NOMO-1 treated with DMSO at 0.1 percent for 48 hours (cell line): ENCODE results near the gene ENTPD2.
A peak's percentile ranks its signal among the peaks of the same experiment; 100 is the strongest.

Experiments
- DNase-seq: peaks from one replicate; lab custom pipeline; 2025; ENCODE audit not compliant: unreplicated experiment; lab: John Stamatoyannopoulos, UW

ENTPD2 gene

GRCh38 chr9:137031904-137032640 lies 21.8 kb downstream of the ENTPD2 start, which contains the start of gene FUT7:
FUT7 (minus strand) TSS chr9:137032088; CDS start chr9:137031991, 97 bp downstream.
- peak; percentile 63 for DNase-seq

GRCh38 chr9:137030538-137031527 lies 23.0 kb downstream of the ENTPD2 start:
- DNase-seq: peak; percentile 87

GRCh38 chr9:137030006-137030405 lies 23.9 kb downstream of the ENTPD2 start:
- DNase-seq: no peak

- DNase-seq: peak; percentile 65
Measured at GRCh38 chr9:137029058-137029936, 24.6 kb downstream of the ENTPD2 start.

- DNase-seq: peak; percentile 63
Measured at GRCh38 chr9:137028263-137029057, 25.4 kb downstream of the ENTPD2 start.

GRCh38 chr9:137027369-137028262 lies 26.2 kb downstream of the ENTPD2 start, which contains the start of gene ABCA2:
ABCA2 (minus strand) TSS chr9:137028237; CDS start chr9:137028140, 97 bp downstream.
- no peak for DNase-seq

GRCh38 chr9:137026828-137027227 lies 27.0 kb downstream of the ENTPD2 start:
- DNase-seq: no peak

GRCh38 chr9:137026384-137026783 lies 27.5 kb downstream of the ENTPD2 start:
- no peak for DNase-seq

- no peak for DNase-seq
Measured at GRCh38 chr9:137025517-137025966, 28.3 kb downstream of the ENTPD2 start.

GRCh38 chr9:137023583-137023991 lies 30.3 kb downstream of the ENTPD2 start:
- no peak for DNase-seq

GRCh38 chr9:137023157-137023556 lies 30.7 kb downstream of the ENTPD2 start:
- DNase-seq: no peak

- DNase-seq: no peak
Measured at GRCh38 chr9:137022662-137023008, 31.2 kb downstream of the ENTPD2 start.

- DNase-seq: peak; percentile 70
Measured at GRCh38 chr9:137021979-137022661, 31.7 kb downstream of the ENTPD2 start.

- DNase-seq: no peak
Measured at GRCh38 chr9:137021568-137021978, 32.3 kb downstream of the ENTPD2 start.

GRCh38 chr9:137020771-137021567 lies 32.9 kb downstream of the ENTPD2 start:
- DNase-seq: no peak

- DNase-seq: no peak
Measured at GRCh38 chr9:137019891-137020683, 33.8 kb downstream of the ENTPD2 start.
